GM12875 (cell line): ENCODE results near the gene POLR3E.

ENCODE experiments used
- H3K4me3 ChIP-seq: one replicate; pipeline ENCODE4 v1.5.1; 2011; ENCODE audit warnings: low read depth, low read length, control low read depth
- CTCF ChIP-seq: IDR thresholded peaks from 2 replicates; pipeline ENCODE4 v1.5.1; 2011; ENCODE audit warnings: low read depth, mild to moderate bottlenecking, control low read depth, inconsistent platforms, low read length, moderate library complexity, borderline replicate concordance; ENCODE audit not compliant: insufficient read depth

POLR3E gene

GRCh38 chr16:22356930-22357634, 59.9 kb downstream of the POLR3E start:
- no peak for TF ChIP-seq CTCF
- H3K4me3 ChIP-seq, result no peak overlapping the region

GRCh38 chr16:22357635-22357971, 60.4 kb downstream of the POLR3E start:
- TF ChIP-seq CTCF, result no peak
- no peak overlapping the region for H3K4me3 ChIP-seq

GRCh38 chr16:22358000-22358399, 60.8 kb downstream of the POLR3E start:
- H3K4me3 ChIP-seq, result no peak overlapping the region
- no peak for TF ChIP-seq CTCF

- no peak overlapping the region for H3K4me3 ChIP-seq
- TF ChIP-seq CTCF, result no peak
These were observed 62.5 kb downstream of the POLR3E start for GRCh38 chr16:22359679-22360078.

GRCh38 chr16:22360963-22361659, 63.9 kb downstream of the POLR3E start:
- no peak overlapping the region for H3K4me3 ChIP-seq
- no peak for TF ChIP-seq CTCF

- H3K4me3 ChIP-seq, result no peak overlapping the region
- no peak for TF ChIP-seq CTCF
These were observed 67.0 kb downstream of the POLR3E start for GRCh38 chr16:22364241-22364640.

GRCh38 chr16:22366371-22366770, 69.2 kb downstream of the POLR3E start:
- no peak overlapping the region for H3K4me3 ChIP-seq
- TF ChIP-seq CTCF, result no peak
